Motor neuron (in vitro differentiated cells): ENCODE results near the gene TMEM196. TPM values are rescaled to one million over a fixed set of nuclear protein-coding genes. Genes with fewer than 3 reads are reported as not detected.

Source experiments
- total RNA-seq, 8 experiments: library from RNA; unstranded; fragments of 300-600 nt; gene quantifications; 2 replicates each; pipeline versions ENCODE4 v1.2.3 to v1.2.4, GENCODE V29; 2022

Gene TMEM196
- total RNA-seq, 8 experiments from 2014 or later, result 0.13 to 14.4 (median 5.1) TPM

Other genes with a start within 250 kb of the TMEM196 start
- 10 to 100 TPM in 7 of 8 experiments, 1 to 10 TPM in 1; 9.7 to 20.5 (median 12.6) TPM for gene POLR1F, start 64.6 kb downstream of the TMEM196 start, total RNA-seq